ENCODE measurements around the gene PKHD1.
A peak's percentile ranks its signal among the peaks of the same experiment; 100 is the strongest.

Gene PKHD1

GRCh38 chr6:51868591-51869355, 218.6 kb downstream of the PKHD1 start:
- Histone ChIP-seq H3K27ac (no peak overlapping the region), H3K4me3 (no peak overlapping the region)
- no peak for TF ChIP-seq CTCF (IDR thresholded peaks at IDR 0.05)
- no peak for DNase-seq (ENCODE audit: low spot score)

DNA sequence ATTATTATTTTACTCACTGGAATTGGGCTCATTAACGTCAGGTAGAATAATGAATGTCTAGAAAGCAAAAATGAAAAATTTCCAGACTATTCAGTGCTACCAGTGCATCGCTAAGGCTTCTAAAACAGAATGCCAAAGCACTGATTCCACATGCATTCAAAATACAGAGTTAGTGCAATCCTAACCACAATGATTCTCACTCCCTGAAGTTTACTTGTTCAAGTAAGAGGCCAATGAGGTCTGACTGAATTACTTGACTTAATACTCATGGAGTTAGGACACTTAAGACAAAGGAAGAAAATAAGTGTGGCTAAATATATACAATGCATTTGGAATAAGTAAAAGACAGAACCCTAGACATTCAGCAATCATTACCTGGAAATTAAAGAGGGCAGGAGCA, 220.5 kb downstream of the PKHD1 start:
- no peak for TF ChIP-seq CTCF (IDR thresholded peaks at IDR 0.05)
- no peak overlapping the region for H3K27ac ChIP-seq

DNA sequence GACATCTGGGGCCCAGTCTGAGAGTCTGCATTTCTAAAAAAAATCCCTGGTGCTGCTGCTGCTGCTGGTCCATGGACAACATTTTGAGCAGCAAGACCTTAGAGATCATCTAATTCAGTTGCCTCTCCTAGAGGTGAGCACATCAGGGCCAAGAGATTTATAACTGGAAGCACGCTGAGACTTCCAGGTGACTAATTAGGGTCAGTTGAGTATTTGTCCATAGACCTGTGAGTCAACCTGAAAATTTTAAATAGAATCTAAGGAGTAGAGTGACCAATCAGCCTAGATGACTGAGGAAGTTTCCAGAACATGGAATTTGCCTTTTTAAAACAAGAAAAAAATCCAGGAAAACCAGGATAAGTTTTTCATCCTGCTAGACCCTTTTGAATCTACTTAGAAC, 221.4 kb downstream of the PKHD1 start:
- no peak overlapping the region for H3K27ac ChIP-seq
- no peak overlapping the region for H3K4me3 ChIP-seq
- TF ChIP-seq CTCF (IDR thresholded peaks at IDR 0.05), result no peak
- DNase-seq (ENCODE audit: low spot score), result no peak

More for the DNA sequence above, 220.5 kb downstream of the PKHD1 start:
- DNase-seq (ENCODE audit: low spot score), result no peak
- H3K4me3 ChIP-seq, result no peak overlapping the region

DNA sequence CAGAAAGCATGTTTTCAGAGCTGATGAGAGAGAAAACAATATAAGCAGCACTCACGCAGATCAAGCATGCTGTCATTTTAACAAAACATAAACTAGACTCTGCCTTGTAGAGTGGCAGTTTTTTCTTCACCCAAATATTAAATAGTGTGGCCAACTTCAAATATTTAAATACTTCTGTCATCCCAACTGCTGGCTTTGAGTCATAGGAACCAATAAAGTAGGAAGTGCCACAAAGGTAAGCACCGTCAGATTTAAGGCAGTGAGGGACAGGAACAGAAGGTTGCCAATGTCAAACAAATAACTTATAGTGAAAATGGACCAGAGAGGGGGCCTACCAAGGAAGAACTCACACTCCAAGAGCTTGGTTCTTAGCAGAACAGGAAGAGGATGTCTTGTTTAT, 222.2 kb downstream of the PKHD1 start:
- no peak overlapping the region for H3K27ac ChIP-seq
- DNase-seq (ENCODE audit: low spot score), result no peak
- H3K4me3 ChIP-seq, result no peak overlapping the region
- no peak for TF ChIP-seq CTCF (IDR thresholded peaks at IDR 0.05)

DNA sequence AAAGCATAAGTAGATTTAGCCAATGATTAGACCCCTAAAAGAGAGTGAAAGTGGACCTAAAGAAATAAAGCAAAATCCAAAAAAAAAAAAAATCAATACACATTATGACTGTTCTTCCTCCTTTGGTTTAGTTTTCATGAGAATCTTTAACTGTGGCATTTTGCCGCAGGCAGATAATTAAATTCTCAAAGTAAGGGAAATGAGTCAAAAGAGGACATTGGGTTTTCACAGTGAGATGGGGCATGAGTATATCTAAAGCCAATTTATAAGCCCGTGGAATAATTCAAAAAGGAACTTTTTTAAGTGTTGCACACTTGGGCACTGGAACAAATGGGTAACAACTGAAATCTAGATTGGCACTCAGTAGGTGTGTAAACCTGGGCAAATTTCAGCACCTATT, 230.3 kb downstream of the PKHD1 start:
- DNase-seq (ENCODE audit: low spot score), result no peak
- no peak for TF ChIP-seq CTCF (IDR thresholded peaks at IDR 0.05)
- H3K4me3 ChIP-seq, result no peak overlapping the region
- H3K27ac ChIP-seq, result no peak overlapping the region

DNA sequence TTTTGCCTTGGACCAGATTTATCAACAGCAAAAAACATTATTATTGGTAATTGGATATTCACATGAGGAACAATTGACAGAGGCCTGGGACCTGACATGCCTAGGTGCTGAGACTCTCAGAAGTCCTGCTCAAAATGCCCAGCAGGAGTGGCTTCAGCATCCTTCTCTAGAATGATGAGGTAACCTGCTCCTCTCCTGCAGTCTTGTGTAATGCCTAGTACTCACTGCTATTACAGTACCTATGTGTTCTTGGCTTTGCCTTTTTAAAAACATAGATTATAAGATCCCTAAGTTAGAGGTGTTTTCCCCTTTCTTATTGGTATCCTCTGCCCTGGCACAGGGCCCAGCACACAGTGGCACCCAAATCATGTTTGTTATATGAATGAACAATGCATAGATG, 230.9 kb downstream of the PKHD1 start:
- Histone ChIP-seq H3K27ac (no peak overlapping the region), H3K4me3 (no peak overlapping the region)
- DNase-seq (ENCODE audit: low spot score), result no peak
- TF ChIP-seq CTCF (IDR thresholded peaks at IDR 0.05), result no peak

- TF ChIP-seq CTCF (IDR thresholded peaks at IDR 0.05), result peak; percentile 30
- DNase-seq (ENCODE audit: low spot score), result no peak
These were observed 231.9 kb downstream of the PKHD1 start for GRCh38 chr6:51855310-51856082.

More at GRCh38 chr6:51855310-51856082, 231.9 kb downstream of the PKHD1 start:
- no peak overlapping the region for H3K4me3 ChIP-seq
- no peak overlapping the region for H3K27ac ChIP-seq
